ENCODE measurements around the gene EFTUD2. TPM values are rescaled to one million over a fixed set of nuclear protein-coding genes. Genes with fewer than 3 reads are reported as not detected.

The EFTUD2 gene
- total RNA-seq, 4 donors from 2014 or later: 37.4 to 136 (median 65.4) TPM

- DNase-seq: no peak
- Histone ChIP-seq H3K27ac (no peak overlapping the region), H3K9me3 (no peaks in the 10 kb centered on the region), H3K4me1 (no peaks in the 10 kb centered on the region), H3K27me3 (no peaks in the 10 kb centered on the region), H3K36me3 (peaks cover 0 to 46% (median 16%) of the 10 kb centered on the region in 4 donors), H3K4me3 (no peak overlapping the region)
- 83 to 86% methylated on average over 3 to 5 of the region's 5 CpGs for WGBS, 2 donors (ENCODE audit: low coverage in 1 of 2)
- TF ChIP-seq POLR2A (IDR thresholded peaks at IDR 0.05) (no peak), CTCF (IDR thresholded peaks at IDR 0.05) (no peak), EP300 (IDR thresholded peaks at IDR 0.05; ENCODE audit: low read depth) (no peak), POLR2AphosphoS5 (IDR thresholded peaks at IDR 0.05) (no peak)
- in situ Hi-C loops (cut with MboI; ENCODE audit: low pct_ligation_motif_present in 1 of 4, low pct_unique_long_range_greater_than_20kb in 1 of 4, low sequenced_read_pairs in 3 of 4) (no loop called here), intact Hi-C loops (cut with DNase I; ENCODE audit: low total_unique reads) (no loop called here)
Observed at GRCh38 chr17:44850612-44851011, 48.6 kb downstream of the EFTUD2 start.

- Histone ChIP-seq H3K9me3 (no peaks in the 10 kb centered on the region), H3K4me3 (no peak overlapping the region), H3K36me3 (peaks cover 0 to 41% (median 16%) of the 10 kb centered on the region in 4 donors), H3K27ac (no peak overlapping the region), H3K27me3 (no peaks in the 10 kb centered on the region), H3K4me1 (no peaks in the 10 kb centered on the region)
- no peak for DNase-seq
- intact Hi-C loops (cut with DNase I; ENCODE audit: low total_unique reads): no loop called here
- TF ChIP-seq POLR2AphosphoS5 (IDR thresholded peaks at IDR 0.05): no peak
- TF ChIP-seq EP300 (IDR thresholded peaks at IDR 0.05; ENCODE audit: low read depth): no peak
- in situ Hi-C loops (cut with MboI; ENCODE audit: low pct_ligation_motif_present in 1 of 4, low pct_unique_long_range_greater_than_20kb in 1 of 4, low sequenced_read_pairs in 3 of 4): no loop called here
- WGBS, 2 donors (ENCODE audit: low coverage in 1 of 2): 89 to 92% methylated on average over 6 to 7 of the region's 7 CpGs
Observed at GRCh38 chr17:44850025-44850424, 49.2 kb downstream of the EFTUD2 start.

GRCh38 chr17:44848961-44849489, 50.2 kb downstream of the EFTUD2 start:
- 93% methylated on average over 12 of the region's 12 CpGs; no CpG with 5 or more reads in 1 of the 2 donors for WGBS, 2 donors (ENCODE audit: low coverage in 1 of 2)
- H3K27me3 ChIP-seq: no peaks in the 10 kb centered on the region
- H3K4me3 ChIP-seq: no peak overlapping the region
- H3K9me3 ChIP-seq: no peaks in the 10 kb centered on the region
- H3K27ac ChIP-seq: no peak overlapping the region
- intact Hi-C loops (cut with DNase I; ENCODE audit: low total_unique reads): no loop called here
- H3K36me3 ChIP-seq: peaks cover 0 to 31% (median 15%) of the 10 kb centered on the region in 4 donors
- TF ChIP-seq POLR2AphosphoS5 (IDR thresholded peaks at IDR 0.05) (no peak), POLR2A (IDR thresholded peaks at IDR 0.05) (no peak), EP300 (IDR thresholded peaks at IDR 0.05; ENCODE audit: low read depth) (no peak), CTCF (IDR thresholded peaks at IDR 0.05) (no peak)
- no peak for DNase-seq
- in situ Hi-C loops (cut with MboI; ENCODE audit: low pct_ligation_motif_present in 1 of 4, low pct_unique_long_range_greater_than_20kb in 1 of 4, low sequenced_read_pairs in 3 of 4): no loop called here
- H3K4me1 ChIP-seq: peaks cover 0 to 4% (median 0%) of the 10 kb centered on the region in 4 donors

GRCh38 chr17:44848257-44848795, 50.9 kb downstream of the EFTUD2 start:
- TF ChIP-seq CTCF (IDR thresholded peaks at IDR 0.05): no peak
- no peak overlapping the region for H3K27ac ChIP-seq
- 56 to 65% methylated on average over 2 to 6 of the region's 6 CpGs for WGBS, 2 donors (ENCODE audit: low coverage in 1 of 2)
- in situ Hi-C loops (cut with MboI; ENCODE audit: low pct_ligation_motif_present in 1 of 4, low pct_unique_long_range_greater_than_20kb in 1 of 4, low sequenced_read_pairs in 3 of 4) (no loop called here), intact Hi-C loops (cut with DNase I; ENCODE audit: low total_unique reads) (no loop called here)
- H3K4me3 ChIP-seq: no peak overlapping the region
- no peaks in the 10 kb centered on the region for H3K27me3 ChIP-seq
- H3K4me1 ChIP-seq: peaks cover 0 to 5% (median 0%) of the 10 kb centered on the region in 4 donors
- peaks cover 0 to 24% (median 11%) of the 10 kb centered on the region in 4 donors for H3K36me3 ChIP-seq
- H3K9me3 ChIP-seq: no peaks in the 10 kb centered on the region
- DNase-seq: no peak

- intact Hi-C loops (cut with DNase I; ENCODE audit: low total_unique reads): no loop called here
- in situ Hi-C loops (cut with MboI; ENCODE audit: low pct_ligation_motif_present in 1 of 4, low pct_unique_long_range_greater_than_20kb in 1 of 4, low sequenced_read_pairs in 3 of 4): no loop called here
- Histone ChIP-seq H3K4me1 (peaks cover 0 to 12% (median 0%) of the 10 kb centered on the region in 4 donors), H3K27ac (no peak within 1 kb of the TSS), H3K9me3 (no peaks in the 10 kb centered on the region), H3K36me3 (peaks cover 0 to 19% (median 9%) of the 10 kb centered on the region in 4 donors), H3K27me3 (peaks cover under 1% of the 10 kb centered on the region), H3K4me3 (no peak within 1 kb of the TSS)
- TF ChIP-seq POLR2AphosphoS5 (IDR thresholded peaks at IDR 0.05) (no peak), CTCF (IDR thresholded peaks at IDR 0.05) (no peak), EP300 (IDR thresholded peaks at IDR 0.05; ENCODE audit: low read depth) (no peak), POLR2A (IDR thresholded peaks at IDR 0.05) (no peak)
- 75 to 85% methylated on average over 2 of the region's 2 CpGs for WGBS, 2 donors (ENCODE audit: low coverage in 1 of 2)
- DNase-seq: no peak
Observed at GRCh38 chr17:44847586-44847985, 51.7 kb downstream of the EFTUD2 start, which contains the start of gene HIGD1B. Gene HIGD1B, plus strand, starts transcription at chr17:44847883. Its CDS starts 270 bp downstream, at chr17:44848153.
